ENCODE results near the gene MESD. TPM values are rescaled to one million over a fixed set of nuclear protein-coding genes. Genes with fewer than 3 reads are reported as not detected.

Gene MESD
- total RNA-seq, 2 donors from 2014 or later, result 28.0 to 33.9 TPM

- Histone ChIP-seq H3K4me3 (no peak overlapping the region), H3K27me3 (replicated peaks; ENCODE audit: insufficient read depth) (no peaks in the 10 kb centered on the region), H3K27ac (no peak overlapping the region), H3K4me1 (replicated peaks) (no peaks in the 10 kb centered on the region), H3K9me3 (no peaks in the 10 kb centered on the region), H3K36me3 (no peaks in the 10 kb centered on the region)
- DNase-seq (ENCODE audit: low spot score), result no peak
- 60% methylated on average over 8 of the region's 8 CpGs for WGBS
- no peak for TF ChIP-seq POLR2AphosphoS5 (IDR thresholded peaks at IDR 0.05)
- TF ChIP-seq POLR2A (IDR thresholded peaks at IDR 0.05), result no peak
- no peak for TF ChIP-seq CTCF (IDR thresholded peaks at IDR 0.05)
- intact Hi-C loops (cut with DNase I), result no loop called here
Measured at GRCh38 chr15:81015621-81016488, 26.2 kb upstream of the MESD start.

- DNase-seq (ENCODE audit: low spot score), result no peak
- H3K4me1 ChIP-seq (replicated peaks), result no peaks in the 10 kb centered on the region
- TF ChIP-seq CTCF (IDR thresholded peaks at IDR 0.05) (no peak), POLR2AphosphoS5 (IDR thresholded peaks at IDR 0.05) (no peak), POLR2A (IDR thresholded peaks at IDR 0.05) (no peak)
- 95% methylated on average over 9 of the region's 9 CpGs for WGBS
- no peak overlapping the region for H3K27ac ChIP-seq
- H3K4me3 ChIP-seq, result no peak overlapping the region
- no peaks in the 10 kb centered on the region for H3K27me3 ChIP-seq (replicated peaks; ENCODE audit: insufficient read depth)
- intact Hi-C loops (cut with DNase I), result no loop called here
- no peaks in the 10 kb centered on the region for H3K36me3 ChIP-seq
- H3K9me3 ChIP-seq, result no peaks in the 10 kb centered on the region
Measured at GRCh38 chr15:81014446-81015093, 25.0 kb upstream of the MESD start.

- Histone ChIP-seq H3K27ac (no peak overlapping the region), H3K27me3 (replicated peaks; ENCODE audit: insufficient read depth) (no peaks in the 10 kb centered on the region), H3K4me1 (replicated peaks) (no peaks in the 10 kb centered on the region), H3K4me3 (no peak overlapping the region), H3K36me3 (no peaks in the 10 kb centered on the region), H3K9me3 (no peaks in the 10 kb centered on the region)
- DNase-seq (ENCODE audit: low spot score), result no peak
- intact Hi-C loops (cut with DNase I), result no loop called here
- TF ChIP-seq POLR2A (IDR thresholded peaks at IDR 0.05) (no peak), CTCF (IDR thresholded peaks at IDR 0.05) (no peak), POLR2AphosphoS5 (IDR thresholded peaks at IDR 0.05) (no peak)
- WGBS, result 87% methylated on average over 4 of the region's 4 CpGs
Measured at GRCh38 chr15:81013396-81013929, 23.8 kb upstream of the MESD start.

- DNase-seq (ENCODE audit: low spot score), result no peak
- 97% methylated on average over 2 of the region's 2 CpGs for WGBS
- Histone ChIP-seq H3K4me3 (no peak overlapping the region), H3K27ac (no peak overlapping the region), H3K36me3 (no peaks in the 10 kb centered on the region), H3K4me1 (replicated peaks) (peaks cover 2% of the 10 kb centered on the region), H3K27me3 (replicated peaks; ENCODE audit: insufficient read depth) (no peaks in the 10 kb centered on the region), H3K9me3 (no peaks in the 10 kb centered on the region)
- TF ChIP-seq CTCF (IDR thresholded peaks at IDR 0.05), result no peak
- TF ChIP-seq POLR2A (IDR thresholded peaks at IDR 0.05), result no peak
- TF ChIP-seq POLR2AphosphoS5 (IDR thresholded peaks at IDR 0.05), result no peak
- intact Hi-C loops (cut with DNase I), result no loop called here
Measured at GRCh38 chr15:81012588-81012987, 23.0 kb upstream of the MESD start.
